Body of pancreas (tissue), 4 donors: Measurements from ENCODE around the gene GARIN5B.

Source experiments
- POLR2A ChIP-seq, 3 donors: fragments of 450-650 bp; IDR thresholded peaks; one replicate each; pipeline ENCODE4 v1.6.1; 2016; ENCODE audit warnings: antibody characterized with exemption in 3 of 3, mild to moderate bottlenecking in 2 of 3
- TF ChIP-seq, protein P1 (sequence below), 7 experiments: fragments of 450-650 bp in 4 of 7; fragments of 200-600 bp in 3 of 7; sonication (generic) in 3 of 7; IDR thresholded peaks; one replicate each; pipeline ENCODE4 v1.5.1; 2016 to 2019; ENCODE audit warnings: antibody characterized with exemption in 7 of 7

DNA sequence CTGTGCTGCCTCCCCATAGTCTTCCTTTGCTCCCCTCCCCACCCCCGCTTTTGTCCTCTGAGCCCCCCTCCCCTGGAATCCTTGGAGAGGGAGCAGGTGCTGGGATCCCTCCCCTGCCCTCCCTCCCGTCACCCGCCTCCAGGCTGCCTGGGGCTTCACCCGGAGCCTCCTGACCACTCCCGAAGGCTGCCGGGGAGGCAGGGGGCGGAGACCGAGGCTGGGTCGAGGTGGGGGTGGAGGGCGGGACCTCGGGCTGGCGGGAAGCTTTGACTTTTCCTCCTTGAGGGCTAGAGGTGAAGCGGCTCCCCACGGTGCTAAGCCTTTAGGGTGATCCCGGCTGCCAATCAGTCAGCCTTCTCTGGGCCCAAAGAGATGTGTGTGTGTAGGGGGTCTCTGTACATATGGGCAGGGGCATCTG, 21.9 kb downstream of the GARIN5B start:
- TF ChIP-seq, protein P1, sequence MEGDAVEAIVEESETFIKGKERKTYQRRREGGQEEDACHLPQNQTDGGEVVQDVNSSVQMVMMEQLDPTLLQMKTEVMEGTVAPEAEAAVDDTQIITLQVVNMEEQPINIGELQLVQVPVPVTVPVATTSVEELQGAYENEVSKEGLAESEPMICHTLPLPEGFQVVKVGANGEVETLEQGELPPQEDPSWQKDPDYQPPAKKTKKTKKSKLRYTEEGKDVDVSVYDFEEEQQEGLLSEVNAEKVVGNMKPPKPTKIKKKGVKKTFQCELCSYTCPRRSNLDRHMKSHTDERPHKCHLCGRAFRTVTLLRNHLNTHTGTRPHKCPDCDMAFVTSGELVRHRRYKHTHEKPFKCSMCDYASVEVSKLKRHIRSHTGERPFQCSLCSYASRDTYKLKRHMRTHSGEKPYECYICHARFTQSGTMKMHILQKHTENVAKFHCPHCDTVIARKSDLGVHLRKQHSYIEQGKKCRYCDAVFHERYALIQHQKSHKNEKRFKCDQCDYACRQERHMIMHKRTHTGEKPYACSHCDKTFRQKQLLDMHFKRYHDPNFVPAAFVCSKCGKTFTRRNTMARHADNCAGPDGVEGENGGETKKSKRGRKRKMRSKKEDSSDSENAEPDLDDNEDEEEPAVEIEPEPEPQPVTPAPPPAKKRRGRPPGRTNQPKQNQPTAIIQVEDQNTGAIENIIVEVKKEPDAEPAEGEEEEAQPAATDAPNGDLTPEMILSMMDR (IDR thresholded peaks at IDR 0.05), result no peak
- no peak for TF ChIP-seq POLR2A (IDR thresholded peaks at IDR 0.05)
